NCI-H2029 treated with DMSO at 0.1 percent for 48 hours (cell line): ENCODE measurements around the gene PDIA2.
"Not testable (repeated sequence)": the region's sequence is repeated elsewhere in the genome, so short reads cannot be mapped to it uniquely, and the experiment has no call there.

Experiments
- DNase-seq: peaks from one replicate; lab custom pipeline; 2025; lab: John Stamatoyannopoulos, UW

The PDIA2 gene, protein sequence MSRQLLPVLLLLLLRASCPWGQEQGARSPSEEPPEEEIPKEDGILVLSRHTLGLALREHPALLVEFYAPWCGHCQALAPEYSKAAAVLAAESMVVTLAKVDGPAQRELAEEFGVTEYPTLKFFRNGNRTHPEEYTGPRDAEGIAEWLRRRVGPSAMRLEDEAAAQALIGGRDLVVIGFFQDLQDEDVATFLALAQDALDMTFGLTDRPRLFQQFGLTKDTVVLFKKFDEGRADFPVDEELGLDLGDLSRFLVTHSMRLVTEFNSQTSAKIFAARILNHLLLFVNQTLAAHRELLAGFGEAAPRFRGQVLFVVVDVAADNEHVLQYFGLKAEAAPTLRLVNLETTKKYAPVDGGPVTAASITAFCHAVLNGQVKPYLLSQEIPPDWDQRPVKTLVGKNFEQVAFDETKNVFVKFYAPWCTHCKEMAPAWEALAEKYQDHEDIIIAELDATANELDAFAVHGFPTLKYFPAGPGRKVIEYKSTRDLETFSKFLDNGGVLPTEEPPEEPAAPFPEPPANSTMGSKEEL

DNA sequence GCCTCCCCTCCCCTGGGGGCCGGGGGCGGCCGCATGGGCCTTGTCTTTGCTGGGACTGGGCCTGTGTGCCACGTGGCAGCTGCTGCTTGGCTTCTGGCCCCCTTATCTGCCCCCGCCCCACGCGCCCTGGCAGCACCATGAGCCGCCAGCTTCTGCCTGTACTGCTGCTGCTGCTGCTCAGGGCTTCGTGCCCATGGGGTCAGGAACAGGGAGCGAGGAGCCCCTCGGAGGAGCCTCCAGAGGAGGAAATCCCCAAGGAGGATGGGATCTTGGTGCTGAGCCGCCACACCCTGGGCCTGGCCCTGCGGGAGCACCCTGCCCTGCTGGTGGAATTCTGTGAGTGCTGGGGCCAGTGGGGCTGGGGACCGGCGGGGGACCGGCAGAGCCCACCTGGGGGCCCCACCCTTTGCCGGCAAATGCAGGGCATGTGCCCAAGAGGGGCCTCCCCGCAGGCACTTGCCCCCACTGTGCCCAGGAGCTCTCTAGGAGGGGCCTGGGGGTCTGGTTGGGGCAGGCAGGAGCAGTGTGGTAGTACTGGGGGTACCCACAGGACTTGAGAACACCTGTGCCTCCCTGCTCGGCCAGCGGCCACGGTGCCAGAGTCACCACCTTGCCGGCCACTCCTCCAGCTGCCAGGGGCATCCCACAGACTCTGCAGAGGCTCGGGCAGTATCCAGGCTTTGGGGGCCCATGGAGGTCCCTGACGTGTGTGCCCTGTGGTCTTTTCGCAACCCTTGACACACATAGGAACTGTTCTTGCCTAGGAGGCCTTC lies at the start of gene PDIA2:
PDIA2 (plus strand) TSS at position 132 of the 773 bp plus-strand sequence; CDS start at position 138, 6 bp downstream.
- no peak for DNase-seq

DNA sequence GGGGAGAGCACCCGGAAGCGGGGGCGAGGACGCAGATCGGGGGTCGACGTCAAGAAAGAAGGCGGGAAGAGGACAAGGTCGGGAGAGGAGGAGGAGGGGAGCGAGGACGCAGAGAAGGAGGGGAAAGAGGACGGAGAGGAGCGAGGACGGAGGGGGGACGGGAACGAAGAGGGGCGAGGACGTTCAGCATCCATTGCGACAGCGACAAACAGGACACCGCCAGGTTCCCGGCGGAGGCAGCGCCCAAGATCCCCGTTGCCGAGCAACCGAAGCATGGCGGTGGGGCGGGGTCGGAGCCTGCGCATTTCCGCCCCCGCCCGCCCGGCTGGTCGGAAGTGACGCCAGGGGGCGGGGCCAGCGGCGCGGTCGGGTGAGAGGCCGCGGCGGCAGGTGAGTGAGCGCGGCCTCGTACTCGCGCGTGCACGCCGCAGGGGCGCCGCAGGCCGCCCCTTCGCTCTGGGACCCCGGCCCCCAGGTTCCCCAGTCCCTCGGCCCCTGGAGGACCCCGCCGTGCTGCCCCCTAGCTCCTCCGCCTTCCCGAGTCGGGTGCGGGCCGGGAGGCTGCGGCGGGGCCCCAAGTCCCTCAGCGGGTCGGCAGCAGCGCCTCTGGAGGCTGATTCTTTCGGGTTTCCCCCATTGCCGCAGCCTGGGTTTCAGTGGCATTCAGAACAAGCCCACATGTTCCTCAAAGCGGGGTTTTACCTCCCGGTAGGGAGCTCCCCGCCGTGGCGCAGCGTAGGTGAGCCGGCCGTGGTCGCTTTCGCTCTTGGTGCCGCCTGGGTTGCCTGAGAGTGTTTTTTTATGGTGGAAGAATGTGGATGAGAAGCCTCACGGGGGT lies 48.3 kb upstream of the PDIA2 start, which contains the start of gene FAM234A:
FAM234A (plus strand) TSS at position 354 of the 838 bp plus-strand sequence. CDS start 19,593 bp downstream, outside the sequence.
- peak; percentile 71 for DNase-seq

DNA sequence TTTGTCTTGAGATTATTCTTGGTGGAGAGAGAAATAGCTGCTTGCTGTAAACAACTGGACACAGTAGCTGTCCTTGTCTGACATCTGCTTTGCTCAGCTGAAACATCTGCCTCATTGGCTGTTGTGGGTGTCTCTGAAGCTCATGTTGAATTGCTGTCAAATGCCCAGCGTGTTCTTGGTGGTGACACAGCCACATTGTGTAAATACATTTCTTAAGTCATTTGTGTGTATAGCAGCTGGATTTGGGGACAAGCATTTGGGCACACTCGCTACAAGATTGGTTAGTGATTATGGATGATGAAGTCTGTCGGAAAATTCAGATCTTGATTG lies 43.1 kb upstream of the PDIA2 start:
- DNase-seq = no peak

DNA sequence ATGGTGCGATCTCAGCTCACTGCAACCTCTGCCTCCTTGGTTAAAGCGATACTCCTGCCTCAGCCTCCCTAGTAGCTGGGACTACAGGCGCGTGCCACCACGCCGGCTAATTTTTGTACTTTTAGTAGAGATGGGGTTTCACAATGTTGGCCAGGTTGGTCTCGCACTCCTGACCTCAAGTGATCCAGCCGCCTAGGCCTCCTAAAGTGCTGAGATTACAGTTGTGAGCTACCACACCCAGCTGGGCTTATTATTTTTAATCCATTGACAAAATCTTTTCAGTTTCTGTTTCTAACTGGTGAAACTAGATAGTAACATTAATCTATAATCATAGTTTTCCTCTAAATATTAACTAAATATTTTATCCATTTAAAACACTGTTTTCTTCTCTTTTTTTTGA lies 42.4 kb upstream of the PDIA2 start:
- no peak for DNase-seq

DNA sequence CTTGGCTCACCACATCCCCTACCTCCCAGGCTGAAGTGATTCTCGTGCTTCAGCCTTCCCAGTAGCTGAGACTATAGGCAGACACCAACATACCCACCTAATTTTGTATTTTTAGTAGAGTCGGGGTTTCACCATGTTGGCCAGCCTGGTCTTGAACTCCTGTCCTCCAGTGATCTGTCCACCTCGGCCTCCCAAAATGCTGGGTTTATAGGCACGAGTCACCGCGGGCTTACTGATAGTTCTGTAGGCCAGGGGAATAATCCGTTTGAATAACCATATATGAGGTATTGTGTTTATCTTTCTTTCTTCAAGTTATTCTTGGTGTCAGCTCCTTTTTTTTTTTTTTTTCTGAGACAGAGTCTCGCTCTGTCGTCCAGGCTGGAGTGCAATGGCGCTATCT lies 40.7 kb upstream of the PDIA2 start:
- DNase-seq = no peak

DNA sequence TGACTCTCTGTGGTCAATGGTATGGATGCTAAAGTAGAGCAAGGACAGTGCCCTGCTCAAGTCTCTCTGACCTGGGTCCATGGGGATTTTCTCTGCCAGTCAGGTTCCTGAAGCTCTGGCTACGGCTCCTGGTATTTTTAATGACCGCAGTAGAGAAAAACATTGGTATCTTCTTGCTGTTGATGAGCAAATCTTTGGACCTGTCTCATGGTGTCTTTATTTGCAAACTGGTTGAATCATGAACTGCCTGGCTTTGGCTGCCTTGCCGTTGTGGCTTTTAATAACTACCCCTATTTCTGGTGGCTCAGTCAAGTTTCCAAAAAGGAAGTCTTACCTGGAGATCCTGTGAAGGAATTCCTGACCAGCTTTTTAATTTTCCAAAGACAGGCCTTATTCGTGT lies 39.6 kb upstream of the PDIA2 start:
- no peak for DNase-seq

DNA sequence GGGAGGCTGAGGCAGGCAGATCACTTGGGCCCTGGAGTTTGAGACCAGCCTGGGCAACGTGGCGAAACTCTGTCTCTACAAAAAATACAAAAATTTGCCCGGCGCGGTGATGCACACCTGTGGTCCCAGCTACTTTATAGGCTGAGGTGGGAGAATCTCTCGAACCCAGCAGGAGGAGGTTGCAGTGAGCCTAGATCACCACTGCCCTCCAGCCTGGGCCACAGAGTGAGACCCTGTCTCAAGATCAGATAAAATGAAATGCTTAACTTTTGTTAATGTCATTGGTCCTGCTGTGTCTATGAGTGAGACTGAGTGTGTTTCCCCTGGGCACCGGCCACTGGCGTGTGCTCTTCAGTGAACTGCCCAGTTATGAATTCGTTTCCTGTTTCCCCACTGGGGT lies 37.9 kb upstream of the PDIA2 start:
- no peak for DNase-seq

DNA sequence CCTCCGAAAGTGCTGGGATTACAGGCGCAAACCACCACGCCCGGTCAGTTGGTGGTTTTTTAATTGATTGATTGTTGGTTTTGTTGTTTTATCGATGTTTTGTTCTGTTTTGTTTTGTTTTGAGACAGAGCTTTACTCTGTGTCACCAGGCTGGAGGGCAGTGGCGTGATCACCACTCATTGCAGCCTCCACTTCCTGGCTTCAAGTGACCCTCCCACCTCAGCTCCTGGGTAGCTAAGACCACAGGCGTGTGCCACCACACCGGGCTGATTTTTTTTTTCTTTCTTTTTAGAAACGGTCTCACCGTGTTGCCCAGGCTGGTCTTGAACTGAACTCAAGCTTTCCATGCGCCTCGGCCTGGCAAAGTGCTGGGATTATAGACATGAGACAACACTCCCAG lies 35.9 kb upstream of the PDIA2 start:
- DNase-seq = no peak

DNA sequence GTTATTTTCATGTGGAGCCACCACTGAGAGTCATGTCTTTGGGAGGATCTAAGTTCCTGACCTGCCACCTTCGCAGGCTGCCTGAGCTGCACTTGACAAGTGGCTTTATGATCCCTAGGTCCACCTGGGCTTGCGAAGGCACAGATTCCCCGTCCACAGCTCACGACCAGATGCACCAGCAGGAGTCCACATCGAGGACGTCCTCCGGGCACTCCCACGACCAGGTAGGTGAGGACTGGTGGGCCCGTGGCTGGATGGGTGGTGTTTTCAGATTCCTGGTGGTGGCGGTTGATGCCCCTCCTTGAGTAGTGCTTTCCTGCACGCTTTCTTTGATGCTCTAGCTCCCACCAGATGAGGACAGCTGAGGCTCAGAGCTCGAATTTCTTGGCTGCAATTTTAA lies 33.5 kb upstream of the PDIA2 start:
- no peak for DNase-seq

DNA sequence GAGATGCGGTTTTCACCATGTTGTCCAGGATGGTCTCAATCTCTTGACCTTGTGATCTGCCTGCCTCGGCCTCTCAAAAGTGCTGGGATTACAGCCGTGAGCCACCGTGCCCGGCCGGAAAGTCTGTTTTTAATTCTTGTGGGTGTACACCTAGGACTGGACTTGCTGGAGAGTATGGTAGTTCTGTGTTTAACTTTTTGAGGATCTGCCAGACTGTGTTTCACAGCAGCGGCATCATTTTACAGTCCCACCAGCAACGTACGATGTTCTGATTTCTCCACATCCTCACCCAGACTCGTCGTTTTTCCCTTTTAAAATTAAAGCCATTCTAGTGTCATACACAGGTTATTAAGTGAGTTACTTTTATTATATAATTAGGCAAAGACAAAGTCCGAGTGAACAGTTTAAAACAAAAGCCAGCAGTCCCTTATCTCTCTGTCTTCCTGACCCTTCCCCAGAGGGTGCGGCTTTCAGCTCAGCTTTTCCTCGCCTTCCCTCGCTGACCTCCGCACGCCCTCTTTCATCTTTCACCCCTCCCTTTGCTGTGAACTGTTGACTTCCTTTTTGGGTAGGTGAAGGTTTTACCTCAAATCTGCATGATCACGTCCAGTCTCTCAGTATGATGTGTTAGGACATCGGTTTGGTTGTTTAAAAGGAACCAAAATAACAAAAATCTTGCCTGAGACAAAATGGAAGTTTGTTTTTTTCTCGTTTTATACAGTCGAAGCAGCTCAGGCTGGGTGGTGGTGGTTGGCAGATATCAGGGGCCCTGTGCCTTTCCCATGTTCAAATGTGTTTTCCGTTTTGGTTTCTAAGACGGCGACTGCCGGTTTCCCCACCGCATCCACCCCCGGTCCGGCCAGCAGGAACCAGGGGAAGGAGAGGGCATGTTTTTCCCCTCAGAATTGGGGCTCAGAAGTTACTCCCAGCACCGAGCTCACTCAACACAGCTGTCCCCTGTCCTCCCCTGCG lies 30.3 kb upstream of the PDIA2 start:
- DNase-seq = no peak

DNA sequence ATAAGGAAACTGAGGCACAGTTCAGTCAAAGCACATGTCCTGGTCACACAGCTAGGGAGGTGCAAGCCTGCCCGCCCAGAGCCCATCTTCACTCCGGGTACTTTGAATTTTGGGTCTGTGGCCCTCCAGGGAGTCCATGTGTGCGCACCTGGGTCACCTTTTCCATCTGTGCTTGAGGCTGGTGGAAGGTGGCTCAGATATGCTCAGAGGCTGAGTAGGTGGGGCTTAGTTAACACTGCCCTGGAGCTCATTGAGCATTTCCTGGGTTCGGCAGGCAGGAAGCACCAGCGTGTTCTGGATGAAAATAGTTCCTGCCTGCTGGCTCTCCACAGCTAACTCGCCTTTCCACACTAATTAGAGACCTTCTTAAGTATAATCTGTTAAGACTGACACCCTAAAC lies 29.1 kb upstream of the PDIA2 start:
- DNase-seq = no peak

DNA sequence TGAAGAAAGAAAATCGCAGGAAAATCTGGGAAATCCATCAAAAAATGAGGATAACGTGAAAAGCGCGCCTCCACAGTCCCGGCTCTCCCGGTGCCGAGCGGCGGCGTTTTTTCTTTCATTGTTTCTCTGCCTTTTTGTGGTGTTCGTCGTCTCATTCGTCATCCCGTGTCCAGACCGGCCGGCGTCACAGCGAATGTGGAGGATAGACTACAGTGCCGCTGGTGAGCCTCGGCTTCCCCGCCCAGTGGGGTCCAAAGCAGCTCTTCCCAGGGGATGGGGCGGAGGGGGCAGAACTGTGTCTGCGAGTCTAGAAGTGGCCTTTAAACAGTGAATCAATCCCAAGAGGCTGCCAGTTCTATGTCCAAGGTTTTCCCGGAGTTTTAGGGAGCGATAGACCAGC lies 28.5 kb upstream of the PDIA2 start:
- DNase-seq = no peak

DNA sequence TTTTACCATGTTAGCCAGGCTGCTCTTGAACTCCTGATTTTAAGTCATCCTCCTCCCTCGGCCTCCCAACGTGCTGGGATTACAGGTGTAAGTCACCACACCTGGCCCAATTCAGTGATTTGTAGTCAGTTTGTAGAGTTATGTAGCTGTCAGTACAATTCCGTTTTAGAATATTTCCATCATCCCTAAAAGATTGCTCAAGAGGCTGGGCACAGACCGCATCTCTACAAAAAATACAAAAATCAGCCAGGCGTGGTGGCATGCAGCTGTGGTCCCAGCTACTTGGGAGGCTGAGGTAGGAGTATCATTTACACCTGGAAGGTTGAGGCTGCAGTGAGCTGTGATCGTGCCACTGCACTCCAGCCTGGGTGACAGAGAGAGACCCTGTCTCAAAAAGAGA lies 27.8 kb upstream of the PDIA2 start:
- DNase-seq = no peak

DNA sequence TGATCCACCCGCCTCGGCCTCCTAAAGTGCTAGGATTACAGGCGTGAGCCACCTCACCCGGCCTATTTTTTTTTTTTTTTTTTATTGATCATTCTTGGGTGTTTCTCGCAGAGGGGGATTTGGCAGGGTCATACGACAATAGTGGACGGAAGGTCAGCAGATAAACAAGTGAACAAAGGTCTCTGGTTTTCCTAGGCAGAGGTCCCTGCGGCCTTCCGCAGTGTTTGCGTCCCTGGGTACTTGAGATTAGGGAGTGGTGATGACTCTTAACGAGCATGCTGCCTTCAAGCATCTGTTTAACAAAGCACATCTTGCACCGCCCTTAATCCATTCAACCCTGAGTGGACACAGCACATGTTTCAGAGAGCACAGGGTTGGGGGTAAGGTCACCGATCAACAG lies 24.9 kb upstream of the PDIA2 start:
- not testable (repeated sequence) for DNase-seq

DNA sequence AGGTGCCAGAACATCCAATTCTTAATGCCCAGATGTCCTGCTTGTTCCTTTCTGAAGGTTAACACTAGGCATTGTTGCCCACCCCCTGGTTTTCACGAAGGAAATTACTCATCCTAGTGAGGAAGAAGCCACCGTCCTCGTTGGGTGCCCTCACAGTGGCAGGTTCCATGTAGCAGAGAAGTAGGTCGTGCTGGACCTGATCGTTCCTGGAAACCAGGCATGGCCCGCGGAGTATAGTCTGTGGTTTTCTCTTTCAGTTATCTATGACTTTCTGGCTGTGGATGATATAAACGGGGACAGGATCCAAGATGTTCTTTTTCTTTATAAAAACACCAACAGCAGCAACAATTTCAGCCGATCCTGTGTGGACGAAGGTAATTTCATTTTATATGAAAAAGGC lies 23.7 kb upstream of the PDIA2 start:
- DNase-seq = no peak

DNA sequence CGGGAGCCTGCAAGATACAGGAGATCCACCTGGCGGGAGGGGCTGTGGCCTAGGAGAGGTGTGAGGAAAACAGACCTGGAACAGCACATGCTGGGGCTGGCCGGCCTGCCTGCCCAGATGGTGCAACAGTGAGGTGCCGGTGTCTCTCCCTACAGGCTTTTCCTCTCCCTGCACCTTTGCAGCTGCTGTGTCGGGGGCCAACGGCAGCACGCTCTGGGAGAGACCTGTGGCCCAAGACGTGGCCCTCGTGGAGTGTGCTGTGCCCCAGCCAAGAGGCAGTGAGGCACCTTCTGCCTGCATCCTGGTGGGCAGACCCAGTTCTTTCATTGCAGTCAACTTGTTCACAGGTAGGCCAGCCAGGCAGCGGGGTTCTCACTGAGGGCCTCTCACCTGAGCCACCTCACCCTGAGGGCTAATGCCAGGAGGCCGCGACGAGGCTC lies 23.1 kb upstream of the PDIA2 start:
- DNase-seq = no peak

DNA sequence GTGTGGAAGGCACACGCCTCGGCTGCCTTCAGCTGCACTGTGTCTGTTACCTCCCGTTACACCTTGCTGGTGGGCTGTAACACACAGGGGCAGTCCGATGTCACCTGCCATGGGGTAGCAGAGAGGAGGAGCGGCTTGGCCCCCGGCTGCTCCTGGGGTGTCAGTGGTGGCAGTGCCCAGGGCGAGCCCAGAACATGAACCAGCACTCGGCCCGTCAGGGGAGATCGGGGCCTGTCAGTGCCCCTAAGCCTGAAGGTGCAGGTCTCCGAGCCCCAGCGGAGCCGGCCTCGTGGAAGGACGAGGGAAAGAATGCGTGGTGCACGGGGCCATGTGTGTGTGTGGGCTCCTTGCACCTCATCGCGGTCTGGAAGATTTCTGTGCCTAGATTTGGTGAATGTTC lies 22.6 kb upstream of the PDIA2 start:
- no peak for DNase-seq

DNA sequence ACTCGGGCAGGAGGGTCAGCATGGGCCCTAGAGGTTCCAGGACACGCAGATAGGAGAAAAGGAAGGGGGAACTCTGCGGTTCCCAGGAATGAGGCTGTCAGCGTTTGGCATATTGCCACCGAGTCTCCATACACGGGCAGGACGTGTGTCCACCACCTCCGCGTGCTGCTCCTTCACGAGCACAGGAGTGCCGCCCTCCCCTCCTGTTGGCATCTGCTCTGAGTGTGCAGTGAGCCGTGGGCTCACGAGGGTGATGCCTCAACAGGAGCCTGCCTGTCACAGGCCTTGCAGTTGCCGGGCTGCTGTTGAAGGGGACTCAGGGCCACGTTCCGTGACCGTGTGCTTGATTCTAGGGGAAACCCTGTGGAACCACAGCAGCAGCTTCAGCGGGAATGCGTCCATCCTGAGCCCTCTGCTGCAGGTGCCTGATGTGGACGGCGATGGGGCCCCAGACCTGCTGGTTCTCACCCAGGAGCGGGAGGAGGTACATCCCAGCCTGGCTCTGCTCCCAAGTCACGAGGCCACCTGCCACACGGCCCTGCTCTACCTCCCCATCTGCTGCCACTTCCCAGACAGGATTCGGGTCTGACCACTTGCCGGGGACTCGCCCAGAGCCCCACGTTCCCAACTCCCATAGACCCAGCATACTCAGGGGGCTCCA lies 21.8 kb upstream of the PDIA2 start:
- no peak for DNase-seq

DNA sequence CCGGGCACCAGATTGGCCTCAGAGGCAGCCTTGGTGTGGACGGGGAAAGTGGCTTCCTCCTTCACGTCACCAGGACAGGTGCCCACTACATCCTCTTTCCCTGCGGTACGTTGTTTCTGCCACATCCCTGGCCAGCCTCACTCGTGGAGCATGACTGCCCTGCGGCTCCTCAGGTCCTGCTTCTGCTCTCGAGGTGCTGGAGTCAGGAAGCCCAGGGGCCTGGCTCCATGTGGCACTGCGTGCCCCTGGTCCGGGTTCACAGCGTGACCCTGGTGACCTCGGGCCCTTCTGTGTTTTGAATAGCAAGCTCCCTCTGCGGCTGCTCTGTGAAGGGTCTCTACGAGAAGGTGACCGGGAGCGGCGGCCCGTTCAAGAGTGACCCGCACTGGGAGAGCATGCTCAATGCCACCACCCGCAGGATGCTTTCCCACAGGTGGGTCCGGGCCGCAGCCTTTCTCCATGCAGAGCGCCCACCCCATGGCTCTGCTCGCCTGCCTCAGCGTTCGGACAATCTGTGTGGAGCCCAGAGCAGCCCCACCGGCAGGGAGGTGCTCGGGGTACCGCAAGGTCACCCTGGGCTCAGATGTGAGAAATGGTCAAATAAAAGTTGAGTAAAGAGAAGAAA lies 20.7 kb upstream of the PDIA2 start:
- no peak for DNase-seq

DNA sequence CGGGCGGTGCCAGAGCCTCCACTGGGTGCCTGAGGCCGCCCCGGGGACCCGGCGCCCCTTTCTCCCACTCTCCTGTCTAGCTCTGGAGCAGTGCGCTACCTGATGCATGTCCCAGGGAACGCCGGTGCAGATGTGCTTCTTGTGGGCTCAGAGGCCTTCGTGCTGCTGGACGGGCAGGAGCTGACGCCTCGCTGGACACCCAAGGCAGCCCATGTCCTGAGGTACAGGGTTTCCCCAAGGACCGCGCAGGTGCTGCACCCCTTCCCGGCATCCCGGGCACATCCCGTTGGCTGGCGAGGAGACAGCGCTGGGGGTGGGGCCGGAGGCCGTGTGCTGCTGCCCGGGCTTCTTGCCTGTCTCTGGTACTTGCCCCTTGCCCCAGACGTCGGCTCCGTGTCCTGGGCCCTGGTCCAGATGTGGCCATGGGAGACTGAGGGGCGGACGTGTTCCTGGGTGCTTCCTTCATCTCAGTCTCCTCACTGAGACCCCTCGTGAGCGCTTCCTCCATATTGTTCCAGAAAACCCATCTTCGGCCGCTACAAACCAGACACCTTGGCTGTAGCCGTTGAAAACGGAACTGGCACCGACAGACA lies 19.7 kb upstream of the PDIA2 start:
- no peak for DNase-seq
